Stimulated activated CD4-positive, alpha-beta T cell treated with anti-CD3 and anti-CD28 coated beads, Interleukin-2, amount 100 ng/mL, for 4 hours (primary cell): Measurements from ENCODE around the gene FNDC3B.

ENCODE experiments used
- DNase-seq: peaks from one replicate; pipeline ENCODE4 v3.0.0-alpha.2; 2020; ENCODE audit warnings: low read depth

The FNDC3B gene

DNA sequence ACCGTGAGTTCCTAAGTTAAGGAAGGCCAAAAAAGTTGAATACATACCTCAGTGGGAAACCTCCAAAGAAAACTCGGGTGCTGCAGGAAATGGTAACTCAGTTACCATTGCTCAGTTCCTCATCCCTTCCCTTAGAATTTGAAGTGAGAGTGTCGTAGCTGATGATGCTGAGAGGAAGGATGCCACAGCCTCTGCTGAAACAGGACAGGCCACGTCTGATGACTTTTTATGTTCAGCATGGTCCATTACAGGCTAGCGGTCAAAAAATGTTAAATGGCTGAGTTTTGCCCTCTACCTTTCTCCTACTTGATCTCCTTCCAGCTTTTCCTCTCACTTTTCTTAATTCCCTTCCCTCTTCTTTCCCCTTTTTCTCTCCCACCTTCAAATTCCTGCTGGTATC lies 273.3 kb downstream of the FNDC3B start:
- DNase-seq: no peak

DNA sequence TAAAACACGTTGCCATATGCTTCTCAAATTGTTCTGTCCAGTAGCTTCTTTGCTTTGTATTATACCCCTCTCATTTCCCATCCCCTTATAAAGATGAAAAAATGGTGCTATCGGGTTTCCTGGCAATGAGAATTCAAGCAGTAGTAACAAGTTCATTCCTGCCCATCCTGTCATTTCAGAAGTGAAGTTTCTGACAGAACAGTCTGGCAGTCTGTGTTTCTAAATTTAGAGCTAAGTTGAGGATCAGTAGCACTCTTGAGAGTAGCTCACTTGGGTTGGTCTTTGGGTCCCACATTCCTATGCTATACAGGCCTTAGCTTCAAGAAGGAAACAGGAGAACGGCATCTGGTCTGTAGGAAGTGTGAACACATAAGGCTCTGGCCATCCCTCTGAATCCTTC lies 274.3 kb downstream of the FNDC3B start:
- DNase-seq: no peak

GRCh38 chr3:172314591-172315160 lies 275.3 kb downstream of the FNDC3B start:
- no peak for DNase-seq

- no peak for DNase-seq
Measured at GRCh38 chr3:172315401-172316091, 276.2 kb downstream of the FNDC3B start.

DNA sequence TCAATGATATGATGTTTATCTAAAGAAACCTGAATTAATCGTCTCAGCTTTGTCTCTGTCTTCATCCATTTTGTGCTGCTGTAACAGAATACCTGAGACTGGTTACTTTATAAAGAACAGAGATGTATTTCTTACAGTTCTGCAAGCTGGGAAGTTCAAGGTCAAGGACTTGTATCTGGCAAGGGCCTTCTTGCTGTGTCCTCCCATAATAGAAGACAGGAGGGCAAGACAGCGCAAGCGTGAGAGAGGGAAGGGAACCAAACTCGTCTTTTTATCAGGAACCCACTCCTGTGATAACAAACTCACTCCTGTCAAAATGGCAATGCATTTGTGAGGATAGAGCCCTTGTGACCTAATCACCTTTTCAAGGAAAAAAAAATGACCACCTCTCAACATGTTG lies 277.4 kb downstream of the FNDC3B start:
- DNase-seq: no peak

GRCh38 chr3:172317481-172317880 lies 278.1 kb downstream of the FNDC3B start:
- no peak for DNase-seq

DNA sequence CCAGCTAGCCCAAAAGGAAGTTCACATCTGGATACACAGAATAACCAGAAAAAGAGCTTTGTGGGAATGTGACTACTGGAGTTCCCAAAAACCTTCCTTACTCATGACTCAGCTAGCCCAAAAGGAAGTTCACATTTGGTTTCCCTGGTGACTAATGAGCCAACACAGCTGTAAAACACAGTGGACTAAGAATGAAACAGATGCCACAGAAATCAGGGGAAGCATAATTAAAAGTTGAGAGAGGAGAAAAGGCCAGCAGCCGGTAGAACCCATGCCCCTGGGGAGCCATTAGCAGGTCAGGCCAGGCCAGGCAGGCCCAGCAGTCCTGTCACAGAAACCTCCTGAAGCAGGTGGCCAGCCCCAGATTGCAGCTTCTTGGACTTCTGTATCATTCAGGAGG lies 278.6 kb downstream of the FNDC3B start:
- no peak for DNase-seq

DNA sequence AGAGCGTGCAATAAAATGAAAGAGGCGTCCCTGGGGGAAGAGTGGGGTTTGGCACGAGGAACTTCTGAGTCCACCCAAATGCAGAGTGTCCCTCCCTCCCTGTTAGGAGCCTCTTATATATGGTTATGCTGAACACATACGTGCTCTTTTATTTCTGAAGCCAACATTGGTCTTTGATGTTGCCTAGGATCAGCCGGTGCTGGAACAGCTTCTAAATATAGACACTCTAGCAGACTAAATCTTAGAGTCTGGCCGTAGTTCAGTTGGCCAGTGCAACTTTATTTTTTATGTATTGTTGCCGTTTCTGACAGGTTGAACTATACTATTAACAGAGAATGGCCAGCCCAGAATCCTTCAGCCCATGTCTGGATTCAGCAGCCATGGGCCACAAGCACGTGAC lies 280.2 kb downstream of the FNDC3B start:
- no peak for DNase-seq

DNA sequence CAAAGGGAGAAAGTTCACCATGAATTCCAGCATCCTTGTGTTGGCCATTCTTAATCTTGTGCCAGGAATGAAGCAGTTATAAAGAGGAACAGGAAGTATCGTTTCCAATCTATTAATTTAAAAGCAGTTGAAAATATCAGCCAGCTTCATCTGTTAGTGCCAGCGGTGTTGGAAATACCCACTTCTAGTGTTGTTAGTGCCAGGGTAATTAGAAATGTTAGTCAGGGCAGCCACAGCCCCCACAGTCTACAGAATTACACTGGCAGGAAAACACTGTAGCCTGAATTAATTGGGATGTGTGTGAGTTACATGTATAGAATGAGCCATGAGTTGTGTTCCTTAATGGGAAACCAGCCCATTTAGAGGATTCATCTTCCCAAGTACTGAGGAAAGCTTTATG lies 281.1 kb downstream of the FNDC3B start:
- no peak for DNase-seq

DNA sequence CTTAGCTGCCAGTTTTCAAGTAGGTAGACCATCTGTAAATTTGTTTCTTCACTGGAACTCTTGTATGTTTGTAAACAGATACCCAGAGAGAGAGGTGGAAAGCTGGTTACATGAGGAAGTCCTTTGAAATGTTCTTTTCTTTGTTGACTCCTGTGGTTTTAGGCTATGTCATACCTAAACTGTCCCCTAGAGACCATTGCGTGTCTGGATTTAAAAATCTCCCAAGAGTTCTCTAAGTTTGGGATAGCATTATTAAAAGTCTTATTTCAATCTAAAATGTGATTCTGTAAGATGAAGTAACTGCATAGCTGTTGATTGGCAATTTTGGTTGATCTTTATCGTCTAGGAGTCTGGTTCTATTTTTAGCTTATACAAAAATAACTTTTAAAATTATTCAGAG lies 281.7 kb downstream of the FNDC3B start:
- no peak for DNase-seq

DNA sequence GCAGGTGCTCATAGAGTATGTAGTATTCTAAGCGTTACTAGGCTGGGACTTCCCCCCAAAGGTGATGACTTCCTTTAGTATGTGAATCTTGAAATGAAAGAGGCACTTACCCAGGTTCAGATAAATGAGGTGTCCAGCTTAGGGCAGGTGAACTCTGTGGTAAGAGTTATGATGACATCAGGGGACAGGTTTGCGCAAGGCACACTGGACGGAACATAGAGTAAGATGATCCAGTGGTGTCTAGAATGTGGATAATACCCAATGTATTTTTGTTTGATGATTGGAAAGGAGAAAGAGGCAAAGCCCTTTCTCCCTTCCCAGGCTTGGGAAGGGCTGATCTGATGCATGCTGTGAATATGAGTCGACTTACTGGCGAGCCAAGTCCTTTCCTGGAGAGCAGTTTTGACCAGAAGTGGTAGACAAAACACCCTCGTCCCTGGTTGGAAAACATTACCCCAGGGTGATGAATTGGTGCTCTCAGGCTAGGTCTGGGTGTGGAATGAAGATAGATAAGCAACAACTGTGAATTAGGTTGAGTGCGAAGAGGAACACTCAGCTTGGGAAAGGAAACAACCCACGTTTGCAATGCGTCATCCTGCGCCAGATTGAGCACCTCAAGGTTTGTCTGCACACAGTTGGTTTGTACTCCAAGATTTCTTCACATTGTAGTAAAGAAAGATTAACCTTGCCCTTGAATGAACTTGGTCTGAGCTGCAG lies 284.7 kb downstream of the FNDC3B start:
- no peak for DNase-seq

GRCh38 chr3:172324611-172325203 lies 285.3 kb downstream of the FNDC3B start:
- no peak for DNase-seq

DNA sequence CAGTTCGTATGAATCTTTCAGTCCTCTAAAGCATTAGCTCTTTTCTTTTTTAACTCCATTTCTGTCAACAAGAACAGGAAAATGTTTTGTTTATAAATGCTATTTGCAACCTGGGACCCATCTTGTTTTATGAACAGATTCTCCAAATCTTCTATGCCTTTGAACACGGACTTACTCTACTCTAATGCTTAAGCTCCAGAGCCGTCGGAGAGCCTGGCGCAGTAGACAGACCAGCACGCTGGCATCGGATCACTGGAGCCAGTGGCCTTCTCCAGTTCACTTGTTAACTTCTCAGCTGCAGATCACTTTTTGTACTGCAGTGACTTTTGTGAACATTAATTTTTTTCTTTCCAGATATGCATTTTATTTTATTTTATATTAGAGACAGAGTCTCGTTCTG lies 286.1 kb downstream of the FNDC3B start:
- no peak for DNase-seq

GRCh38 chr3:172326993-172327392 lies 287.6 kb downstream of the FNDC3B start:
- DNase-seq: no peak

- no peak for DNase-seq
Measured at GRCh38 chr3:172328282-172328681, 288.9 kb downstream of the FNDC3B start.

DNA sequence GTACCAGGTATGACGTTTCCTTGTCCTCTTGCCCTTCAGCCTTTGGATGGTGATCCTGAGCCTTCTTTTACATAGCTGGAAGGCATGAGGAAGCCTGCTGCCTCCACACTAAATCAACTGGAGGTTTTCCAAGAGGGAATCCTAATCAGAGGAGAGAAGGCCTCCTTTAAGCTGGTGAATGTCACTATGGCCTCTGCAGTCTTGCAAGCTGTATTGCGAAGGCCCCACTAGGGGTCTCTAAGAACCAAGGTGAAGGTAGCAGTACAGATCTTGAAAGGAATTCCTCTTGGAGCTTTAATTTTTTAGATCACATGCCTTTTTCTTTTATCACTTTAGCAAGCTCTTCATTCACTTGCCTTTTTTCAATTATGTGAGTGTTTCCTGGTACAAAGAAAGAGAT lies 289.7 kb downstream of the FNDC3B start:
- no peak for DNase-seq

GRCh38 chr3:172330413-172330812 lies 291.0 kb downstream of the FNDC3B start:
- no peak for DNase-seq

GRCh38 chr3:172332256-172333041 lies 293.1 kb downstream of the FNDC3B start:
- DNase-seq: peak; percentile 24

DNA sequence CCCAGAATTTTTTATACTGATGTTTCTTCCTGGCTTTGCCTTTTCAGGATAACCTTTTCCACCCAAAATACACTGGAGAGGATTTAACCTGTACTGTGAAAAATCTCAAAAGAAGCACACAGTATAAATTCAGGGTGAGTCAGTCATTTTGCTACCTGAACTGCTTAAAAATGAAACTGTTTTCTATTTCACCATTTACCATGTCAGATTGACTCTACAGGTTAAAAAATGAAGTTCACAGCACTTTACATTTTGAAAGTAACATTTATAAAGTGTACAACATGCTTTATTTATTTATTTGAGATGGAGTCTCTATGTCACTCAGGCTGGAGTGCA lies 293.6 kb downstream of the FNDC3B start:
- no peak for DNase-seq

DNA sequence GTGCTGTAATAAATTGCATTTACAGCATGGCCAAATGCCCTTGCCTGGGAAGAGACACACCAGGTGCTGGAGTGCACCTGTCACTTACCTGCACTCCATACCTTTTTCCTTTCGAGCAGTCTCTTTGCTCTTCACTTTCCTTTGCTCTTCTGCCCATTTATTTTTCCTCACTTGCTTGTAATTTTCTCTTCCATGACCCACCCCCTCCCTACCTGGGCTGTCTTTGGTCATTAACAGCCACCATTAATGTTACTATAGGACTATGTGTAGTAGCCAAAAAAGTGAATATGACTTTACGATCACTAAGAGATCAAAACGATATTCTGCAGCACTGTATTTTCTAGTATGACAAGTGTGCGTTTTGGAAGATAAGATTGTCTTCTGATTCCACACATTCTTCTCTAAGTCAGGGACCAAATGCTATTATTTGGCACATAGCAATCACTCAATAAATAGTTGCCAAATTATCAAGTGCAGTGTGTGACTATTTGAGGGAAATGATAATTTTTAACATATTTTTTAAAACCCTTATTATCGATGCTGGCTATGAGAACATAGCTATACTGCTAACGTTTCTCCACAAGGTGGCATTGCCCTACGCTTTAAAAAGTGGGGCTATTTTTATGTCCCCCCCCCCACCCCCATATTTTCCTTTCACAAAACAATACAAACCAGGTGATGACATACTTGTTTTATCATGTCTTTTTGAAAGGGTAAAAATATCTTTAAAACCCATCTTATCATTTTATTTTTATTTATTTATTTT lies 294.5 kb downstream of the FNDC3B start:
- no peak for DNase-seq

GRCh38 chr3:172334671-172335207 lies 295.4 kb downstream of the FNDC3B start:
- DNase-seq: no peak
